PFSK-1 (cell line): ENCODE measurements around the gene WBP1L. TPM values are rescaled to one million over a fixed set of nuclear protein-coding genes. Genes with fewer than 3 reads are reported as not detected.

Experiments
- FOXP2 ChIP-seq: optimal IDR thresholded peaks from 2 replicates; pipeline ENCODE3; 2011; ENCODE audit warnings: borderline replicate concordance, control low read depth, inconsistent platforms; ENCODE audit not compliant: insufficient read depth; ENCODE audit errors: extremely low read length, extremely low read depth
- POLR2AphosphoS5 ChIP-seq: IDR thresholded peaks from 2 replicates; pipeline ENCODE4 v1.6.1; 2012; ENCODE audit warnings: low read depth, mild to moderate bottlenecking, control low read depth, low read length, moderate library complexity
- SIN3A ChIP-seq: IDR thresholded peaks from 2 replicates; pipeline ENCODE4 v1.6.1; 2012; ENCODE audit warnings: mild to moderate bottlenecking, low read length, moderate library complexity, borderline replicate concordance; ENCODE audit not compliant: insufficient read depth
- TAF1 ChIP-seq: IDR thresholded peaks from 2 replicates; pipeline ENCODE4 v1.6.1; 2012; ENCODE audit warnings: low read length, control low read depth, borderline replicate concordance; ENCODE audit not compliant: insufficient read depth
- polyA plus RNA-seq: library from polyadenylated mRNA; unstranded; fragments of >200 nt; gene quantifications from one replicate; pipeline ENCODE4 v1.2.1, GENCODE V29; 2012; ENCODE audit warnings: low read depth, missing spikeins; ENCODE audit not compliant: insufficient read length
- TF ChIP-seq, protein P1 (sequence below), 2 experiments: IDR thresholded peaks; 2 replicates each; pipeline versions ENCODE4 v1.6.1 to v1.8.0; 2011 to 2012; ENCODE audit warnings: low read depth in 2 of 2, low read length in 2 of 2, control low read depth in 1 of 2, inconsistent platforms in 1 of 2, mild to moderate bottlenecking in 1 of 2, moderate library complexity in 1 of 2; ENCODE audit not compliant: insufficient read depth in 1 of 2

Gene WBP1L
- polyA plus RNA-seq, result 27.2 TPM

DNA sequence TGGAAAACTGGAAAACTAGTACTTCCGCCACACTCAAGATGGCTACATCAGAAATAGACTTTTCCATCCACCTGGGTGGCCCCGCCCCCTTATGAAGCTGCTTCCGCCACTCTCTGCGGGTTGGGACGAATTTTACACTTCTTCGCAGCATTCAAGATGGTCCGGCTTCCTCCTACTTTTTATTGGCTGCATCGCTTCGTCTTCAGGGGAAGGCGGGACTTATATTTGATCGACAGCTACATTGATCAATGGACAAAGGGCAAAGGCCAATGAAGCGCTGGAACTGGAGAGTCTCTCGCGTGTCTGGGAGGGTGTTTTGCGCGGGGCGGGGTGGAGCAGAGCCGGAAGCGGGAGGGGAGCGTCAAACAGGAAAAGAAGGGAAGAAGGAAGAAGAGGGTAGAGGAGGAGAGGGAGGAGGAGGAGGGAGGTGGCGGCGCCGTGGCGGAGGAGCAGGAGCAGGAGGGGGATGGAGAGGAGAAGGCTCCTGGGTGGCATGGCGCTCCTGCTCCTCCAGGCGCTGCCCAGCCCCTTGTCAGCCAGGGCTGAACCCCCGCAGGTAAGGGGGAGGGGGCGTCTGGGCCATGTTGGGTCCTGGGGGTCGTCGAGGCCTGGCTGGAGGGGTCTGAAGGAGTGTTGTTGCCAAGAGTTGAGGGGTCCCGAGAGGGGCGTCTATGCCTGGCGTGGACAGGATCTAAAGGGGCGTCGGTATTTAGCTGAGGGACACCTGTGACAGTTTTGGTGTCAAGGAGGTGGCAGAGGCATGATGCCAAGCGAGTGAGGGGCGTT lies at the start of gene WBP1L:
TSS of gene WBP1L (plus strand) at position 361 of the 786 bp plus-strand sequence. CDS start at position 467, 106 bp downstream.
- TF ChIP-seq POLR2AphosphoS5, result peak; percentile 20; the same call in 1 of the 2 replicates
- TF ChIP-seq TAF1, result no peak
- 0 out of 2 replicates have a peak, but pooled peaks have one; percentile 27 for TF ChIP-seq SIN3A
- TF ChIP-seq FOXP2, result no peak
- TF ChIP-seq, protein P1, sequence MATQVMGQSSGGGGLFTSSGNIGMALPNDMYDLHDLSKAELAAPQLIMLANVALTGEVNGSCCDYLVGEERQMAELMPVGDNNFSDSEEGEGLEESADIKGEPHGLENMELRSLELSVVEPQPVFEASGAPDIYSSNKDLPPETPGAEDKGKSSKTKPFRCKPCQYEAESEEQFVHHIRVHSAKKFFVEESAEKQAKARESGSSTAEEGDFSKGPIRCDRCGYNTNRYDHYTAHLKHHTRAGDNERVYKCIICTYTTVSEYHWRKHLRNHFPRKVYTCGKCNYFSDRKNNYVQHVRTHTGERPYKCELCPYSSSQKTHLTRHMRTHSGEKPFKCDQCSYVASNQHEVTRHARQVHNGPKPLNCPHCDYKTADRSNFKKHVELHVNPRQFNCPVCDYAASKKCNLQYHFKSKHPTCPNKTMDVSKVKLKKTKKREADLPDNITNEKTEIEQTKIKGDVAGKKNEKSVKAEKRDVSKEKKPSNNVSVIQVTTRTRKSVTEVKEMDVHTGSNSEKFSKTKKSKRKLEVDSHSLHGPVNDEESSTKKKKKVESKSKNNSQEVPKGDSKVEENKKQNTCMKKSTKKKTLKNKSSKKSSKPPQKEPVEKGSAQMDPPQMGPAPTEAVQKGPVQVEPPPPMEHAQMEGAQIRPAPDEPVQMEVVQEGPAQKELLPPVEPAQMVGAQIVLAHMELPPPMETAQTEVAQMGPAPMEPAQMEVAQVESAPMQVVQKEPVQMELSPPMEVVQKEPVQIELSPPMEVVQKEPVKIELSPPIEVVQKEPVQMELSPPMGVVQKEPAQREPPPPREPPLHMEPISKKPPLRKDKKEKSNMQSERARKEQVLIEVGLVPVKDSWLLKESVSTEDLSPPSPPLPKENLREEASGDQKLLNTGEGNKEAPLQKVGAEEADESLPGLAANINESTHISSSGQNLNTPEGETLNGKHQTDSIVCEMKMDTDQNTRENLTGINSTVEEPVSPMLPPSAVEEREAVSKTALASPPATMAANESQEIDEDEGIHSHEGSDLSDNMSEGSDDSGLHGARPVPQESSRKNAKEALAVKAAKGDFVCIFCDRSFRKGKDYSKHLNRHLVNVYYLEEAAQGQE (IDR thresholded peaks at IDR 0.05; ENCODE audit: insufficient read depth in 1 of 2, low read depth in 2 of 2, low read length in 2 of 2), result no peak

DNA sequence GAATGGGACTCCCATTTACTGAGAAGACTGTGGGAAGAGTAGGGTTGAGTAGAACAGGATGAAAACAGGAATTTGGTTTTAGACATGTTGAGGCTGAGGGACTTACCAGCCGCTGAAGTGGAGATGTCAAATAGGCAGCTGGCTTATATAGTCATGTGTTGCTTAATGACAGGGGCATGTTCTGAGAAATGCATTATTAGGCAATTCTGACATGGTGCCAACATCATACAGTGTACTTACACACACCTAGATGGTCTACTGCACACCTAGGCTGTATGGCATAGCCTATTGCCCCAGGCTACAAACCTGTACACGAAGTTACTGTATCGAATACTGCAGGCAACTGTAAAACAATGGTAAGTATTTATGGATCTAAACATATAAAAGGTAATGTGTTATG lies 47.0 kb upstream of the WBP1L start:
- TF ChIP-seq FOXP2, result no peak
- no peak for TF ChIP-seq POLR2AphosphoS5
- TF ChIP-seq, protein P1 (IDR thresholded peaks at IDR 0.05; ENCODE audit: insufficient read depth in 1 of 2, low read depth in 2 of 2, low read length in 2 of 2), result no peak
- TF ChIP-seq SIN3A, result no peak
- no peak for TF ChIP-seq TAF1

DNA sequence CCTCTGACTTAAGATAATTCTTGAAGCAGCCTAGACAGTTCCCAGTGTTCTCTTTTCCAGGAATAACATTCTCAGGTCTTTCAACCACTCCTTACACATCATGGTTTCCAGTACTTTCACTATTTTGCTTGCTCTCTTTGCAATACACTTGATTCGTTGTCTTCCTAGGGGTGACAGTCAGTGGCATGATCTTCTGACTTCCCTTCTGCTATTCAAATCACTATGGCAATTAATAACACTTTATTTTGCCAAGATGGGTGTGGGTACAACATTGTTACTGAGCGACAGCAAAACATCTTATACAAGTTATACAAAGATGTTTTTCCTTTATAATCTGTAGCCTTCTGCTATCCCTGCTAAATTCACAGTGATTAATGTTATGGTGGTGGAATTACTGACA lies 44.9 kb upstream of the WBP1L start:
- TF ChIP-seq FOXP2, result no peak
- TF ChIP-seq, protein P1 (IDR thresholded peaks at IDR 0.05; ENCODE audit: insufficient read depth in 1 of 2, low read depth in 2 of 2, low read length in 2 of 2), result no peak
- TF ChIP-seq TAF1, result no peak
- TF ChIP-seq POLR2AphosphoS5, result no peak
- no peak for TF ChIP-seq SIN3A

DNA sequence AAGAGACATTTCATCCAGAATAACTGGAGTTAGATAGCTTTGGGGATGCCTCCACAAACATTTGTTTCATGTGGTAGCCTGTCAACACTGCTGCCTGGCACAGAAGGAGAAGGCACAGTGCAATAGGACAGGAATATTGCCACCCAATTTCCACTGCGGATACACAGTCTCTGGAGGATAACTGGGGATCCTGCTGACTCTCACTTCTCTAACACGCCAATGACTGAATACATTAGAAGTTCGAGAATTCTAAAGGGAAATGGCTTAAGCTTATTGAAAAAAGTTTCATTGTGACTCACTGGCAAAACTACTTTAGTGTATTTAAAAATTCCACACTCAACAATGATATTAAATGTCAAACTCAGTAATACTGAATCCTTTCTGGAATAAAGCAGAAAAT lies 42.5 kb upstream of the WBP1L start:
- TF ChIP-seq SIN3A (no peak), FOXP2 (no peak), TAF1 (no peak), POLR2AphosphoS5 (no peak)
- TF ChIP-seq, protein P1 (IDR thresholded peaks at IDR 0.05; ENCODE audit: insufficient read depth in 1 of 2, low read depth in 2 of 2, low read length in 2 of 2), result no peak
